Dermis microvascular lymphatic vessel endothelial cell (primary cell): ENCODE results near the gene RELN. TPM values are rescaled to one million over a fixed set of nuclear protein-coding genes. Genes with fewer than 3 reads are reported as not detected.
A peak's percentile ranks its signal among the peaks of the same experiment; 100 is the strongest.

Source experiments
- DNase-seq, 2 donors: peaks; one replicate each; pipeline versions ENCODE4 v3.0.0 to v3.0.0-alpha.2; 2010; ENCODE audit warnings: low read depth in 2 of 2
- total RNA-seq: library from RNA; depleted of rRNA; stranded (reverse); fragments of >200 nt; gene quantifications from 2 replicates; pipeline ENCODE4 v1.2.1, GENCODE V29; 2014

Gene RELN
- total RNA-seq, 1 donor from 2014 or later = 413 TPM

GRCh38 chr7:103990991-103991390 lies 1.5 kb upstream of the RELN start:
- DNase-seq = peak in 1 of 2 donors; percentile 13

- DNase-seq = peak; percentile 41 to 80
These were observed 618 bp upstream of the RELN start for GRCh38 chr7:103989785-103990767.

GRCh38 chr7:103988468-103989199 lies 824 bp downstream of the RELN start:
- peak in 1 of 2 donors; percentile 26 for DNase-seq

DNA sequence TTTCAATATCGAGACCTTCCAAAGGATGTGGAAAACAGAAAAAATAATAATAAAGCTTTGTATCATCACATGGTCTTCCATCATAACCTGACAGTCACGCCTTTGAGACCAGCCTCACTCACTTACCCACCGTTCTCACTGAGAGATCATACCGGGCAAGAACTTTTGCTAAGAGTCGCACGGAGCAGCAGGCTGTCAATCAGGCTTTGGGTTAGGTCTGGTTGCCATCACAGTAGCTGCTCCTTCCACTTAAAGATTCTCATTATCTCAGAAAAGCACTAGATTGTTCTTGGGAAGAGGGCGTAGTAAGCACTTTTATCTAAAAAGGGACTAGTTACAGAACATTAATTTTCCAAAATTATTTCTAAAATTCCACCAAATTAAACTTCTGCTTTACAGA lies 2.0 kb downstream of the RELN start:
- peak in 1 of 2 donors; percentile 18 for DNase-seq

GRCh38 chr7:103985565-103986126 lies 3.8 kb downstream of the RELN start:
- DNase-seq = no peak

DNA sequence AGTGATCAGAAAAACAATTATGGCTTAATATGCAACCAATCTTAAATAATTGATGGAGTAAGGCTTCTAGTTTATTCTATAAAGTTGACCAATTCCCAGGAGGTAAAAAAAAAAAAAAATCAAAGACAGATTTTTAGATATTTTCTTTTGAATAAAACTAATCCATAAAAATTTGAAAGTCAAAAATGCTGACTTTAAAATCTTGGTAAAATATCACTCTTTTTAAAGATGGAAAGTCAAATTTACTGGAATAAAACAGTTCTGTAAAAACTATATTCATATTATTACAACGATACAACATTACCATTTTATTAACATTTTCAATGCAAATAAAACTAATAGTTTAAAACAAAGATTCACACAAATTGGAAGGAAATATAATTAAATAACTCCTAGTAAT lies 5.4 kb downstream of the RELN start:
- DNase-seq = no peak

- DNase-seq = no peak
These were observed 6.1 kb downstream of the RELN start for GRCh38 chr7:103983201-103983977.

DNA sequence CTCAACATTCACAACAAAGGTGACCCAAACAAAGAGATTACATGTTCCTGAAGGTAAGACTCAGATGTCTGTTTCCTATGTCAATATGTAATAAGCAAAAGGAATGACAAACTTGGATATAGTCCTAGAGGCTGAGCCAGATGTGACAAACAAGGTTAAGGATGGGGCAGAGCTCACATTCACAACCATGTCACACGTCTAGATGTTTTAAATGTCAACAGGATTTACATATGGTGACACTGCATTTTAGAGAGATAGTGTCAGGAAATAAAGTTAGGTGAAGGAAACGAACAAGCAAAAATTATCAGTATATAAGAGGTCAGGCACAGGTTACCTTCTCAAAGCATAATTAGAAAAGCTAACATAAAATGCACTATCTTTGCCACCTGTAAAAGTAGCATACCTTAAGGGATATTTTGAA lies 8.4 kb downstream of the RELN start:
- DNase-seq = peak; percentile 51 to 64

DNA sequence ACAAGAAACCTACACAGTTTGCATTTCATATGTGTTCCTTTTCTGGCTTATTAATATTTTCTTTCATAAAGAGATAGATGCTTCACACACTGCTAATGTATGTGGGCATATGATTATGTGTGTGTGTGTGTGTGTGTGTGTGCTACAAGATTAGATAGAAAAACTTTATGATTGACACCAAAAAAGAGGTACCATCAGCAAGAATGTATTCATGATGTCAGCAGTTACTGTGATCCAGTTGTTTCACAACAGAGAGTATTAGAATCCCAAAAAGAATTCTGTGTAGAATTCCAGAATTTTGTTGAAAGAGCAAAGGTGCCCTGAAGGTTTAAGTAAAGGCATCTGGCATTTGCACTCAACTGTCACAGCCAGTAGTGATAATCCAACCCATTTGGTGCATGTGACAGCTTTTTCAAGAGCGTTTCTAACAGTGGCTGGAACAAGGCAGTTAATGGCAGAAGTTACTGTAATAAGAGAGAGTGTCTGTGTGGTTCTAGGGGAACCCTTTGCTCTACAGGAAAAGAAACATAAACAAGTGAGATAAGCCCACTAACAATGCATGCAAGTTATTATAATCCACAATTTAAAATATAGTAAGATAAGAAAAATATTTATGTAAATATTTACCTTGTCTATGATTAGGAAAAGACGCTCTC lies 16.6 kb downstream of the RELN start:
- no peak for DNase-seq

GRCh38 chr7:103967401-103967800 lies 22.1 kb downstream of the RELN start:
- DNase-seq = no peak

GRCh38 chr7:103966593-103967277 lies 22.7 kb downstream of the RELN start:
- no peak for DNase-seq

DNA sequence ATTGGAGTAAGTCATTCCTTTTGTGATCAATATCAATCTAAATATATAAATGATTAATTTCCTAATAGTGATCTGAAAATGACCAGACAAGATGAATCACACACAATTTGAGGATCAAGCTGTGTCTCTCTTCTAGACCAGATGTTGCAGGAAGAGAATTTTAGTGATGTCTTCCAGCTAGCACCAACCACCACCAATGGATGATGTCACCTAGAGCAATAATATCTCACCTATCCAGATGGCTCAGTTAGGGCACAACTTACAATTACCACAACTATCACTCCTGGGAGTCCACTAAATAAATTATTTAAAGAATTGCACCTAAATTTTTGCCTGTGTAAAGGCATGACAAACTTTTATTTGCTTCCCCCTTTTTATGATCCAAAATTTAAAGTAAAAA lies 25.2 kb downstream of the RELN start:
- DNase-seq = no peak

DNA sequence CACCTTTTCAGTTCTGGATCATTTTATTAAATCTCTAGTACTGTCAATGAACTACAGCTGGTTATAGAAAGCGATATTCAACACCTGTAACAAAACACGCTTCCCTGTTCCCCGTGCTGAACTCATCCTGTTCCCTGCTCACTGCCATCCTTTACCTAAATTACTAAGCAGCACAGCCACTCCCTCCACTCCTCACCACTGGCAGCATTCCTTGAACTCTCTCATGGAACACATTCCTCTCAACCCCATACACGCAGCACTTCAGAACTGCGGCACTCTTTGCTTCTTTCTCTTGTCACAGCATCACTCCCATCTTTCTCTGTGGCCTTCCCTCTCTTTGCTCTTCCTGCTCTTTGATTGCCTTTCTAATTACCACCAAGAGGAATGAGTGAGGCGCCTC lies 27.4 kb downstream of the RELN start:
- DNase-seq = no peak

GRCh38 chr7:103958284-103958818 lies 31.1 kb downstream of the RELN start:
- DNase-seq = no peak

- no peak for DNase-seq
These were observed 33.5 kb downstream of the RELN start for GRCh38 chr7:103955985-103956384.

DNA sequence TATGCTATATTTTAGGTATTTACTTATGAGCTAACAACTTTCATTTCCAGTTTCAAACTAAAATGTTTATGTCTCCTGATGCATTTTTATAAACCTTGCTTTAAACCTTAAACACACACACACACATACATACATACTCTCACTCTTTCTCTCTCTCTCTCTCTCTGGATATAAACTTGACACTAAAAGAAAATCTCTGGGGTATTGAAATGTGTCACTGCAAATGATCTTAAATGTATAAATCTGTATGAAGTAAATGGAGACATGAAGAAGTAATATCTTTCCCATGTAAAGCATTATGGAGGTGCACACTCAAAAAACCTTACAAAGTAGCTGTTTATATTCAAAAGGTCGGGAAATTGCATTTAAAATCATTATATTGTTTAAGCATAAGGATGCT lies 37.0 kb downstream of the RELN start:
- DNase-seq = no peak

DNA sequence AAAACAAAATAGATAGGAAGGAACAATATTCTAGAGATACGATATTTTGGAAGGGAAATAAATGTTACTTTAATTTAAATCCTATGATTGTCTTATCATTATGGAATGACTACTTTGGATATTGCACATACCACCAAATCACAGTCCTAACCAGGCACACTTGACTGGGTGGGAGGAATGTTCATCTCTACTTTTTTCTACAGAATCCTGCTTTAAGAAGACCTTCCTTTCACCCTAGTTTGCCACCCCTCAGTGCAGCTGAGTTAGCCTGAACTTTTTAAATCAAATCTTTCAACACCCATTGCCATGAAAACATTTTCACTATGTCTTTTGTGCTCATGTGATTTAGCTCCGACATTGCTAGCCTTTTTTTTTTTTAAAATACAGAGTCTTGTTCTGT lies 38.1 kb downstream of the RELN start:
- no peak for DNase-seq

GRCh38 chr7:103949374-103949773 lies 40.1 kb downstream of the RELN start:
- no peak for DNase-seq

- DNase-seq = no peak
These were observed 42.3 kb downstream of the RELN start for GRCh38 chr7:103947026-103947655.
